Right lobe of liver (tissue), 6 donors: ENCODE results near the gene RANBP3. TPM values are rescaled to one million over a fixed set of nuclear protein-coding genes. Genes with fewer than 3 reads are reported as not detected.
"Not testable (repeated sequence)": the region's sequence is repeated elsewhere in the genome, so short reads cannot be mapped to it uniquely, and the experiment has no call there.

Experiments used
- ATAC-seq, 4 donors: fragments of 200-7000 bp; cut with Tn5 transposase; one replicate each; pipeline ENCODE4 v1.9.1; 2020; ENCODE audit warnings: mild to moderate bottlenecking in 4 of 4, moderate library complexity in 4 of 4
- DNase-seq, 3 donors: peaks; one replicate each; pipeline ENCODE4 v3.0.0-alpha.2; 2020
- H3K27ac ChIP-seq, 3 donors: fragments of 200-600 bp; one replicate each; pipeline ENCODE4 v1.8.0; 2022
- H3K27me3 ChIP-seq, 2 donors: fragments of 200-600 bp; one replicate each; pipeline ENCODE4 v1.8.0; 2022
- H3K36me3 ChIP-seq, 4 donors: fragments of 200-600 bp; sonication (generic) in 1 of 4; one replicate each; pipeline versions ENCODE4 v1.5.1 to v1.8.0; 2017 to 2022; ENCODE audit warnings: control low read depth in 1 of 4
- H3K4me1 ChIP-seq, 4 donors: fragments of 200-600 bp; sonication (generic) in 1 of 4; one replicate each; pipeline versions ENCODE4 v1.5.1 to v1.8.0; 2017 to 2022; ENCODE audit warnings: control low read depth in 1 of 4
- H3K4me3 ChIP-seq, 3 donors: fragments of 200-600 bp; one replicate each; pipeline ENCODE4 v1.8.0; 2022
- H3K9me3 ChIP-seq, 4 donors: fragments of 200-600 bp; sonication (generic) in 1 of 4; one replicate each; pipeline versions ENCODE4 v1.5.1 to v1.8.0; 2017 to 2022; ENCODE audit warnings: control low read depth in 1 of 4
- CTCF ChIP-seq, 4 donors: fragments of 200-600 bp in 3 of 4; fragments of 450-650 bp in 1 of 4; IDR thresholded peaks; one replicate each; pipeline versions ENCODE4 v1.5.1 to v1.8.0; 2016 to 2022; ENCODE audit warnings: antibody characterized with exemption in 4 of 4, mild to moderate bottlenecking in 2 of 4
- POLR2A ChIP-seq: fragments of 450-650 bp; IDR thresholded peaks from one replicate; pipeline ENCODE4 v1.6.1; 2017; ENCODE audit warnings: antibody characterized with exemption, mild to moderate bottlenecking
- WGBS: methylation state at CpG from one replicate; pipeline ENCODE4 v1.1.6; 2018; ENCODE audit warnings: low coverage, low lambda C conversion rate; ENCODE audit not compliant: insufficient coverage; ENCODE audit errors: missing lambda C conversion rate; 5-methylcytosine and 5-hydroxymethylcytosine counted together
- intact Hi-C, 2 donors: fragments of 100-400 bp; cut with DNase I; formaldehyde crosslinking; loops; one replicate each; pipeline versions ENCODE4 v1.11.2 to v1.14.1; 2022
- long read RNA-seq: library from polyadenylated mRNA; unstranded; transcript quantifications from one replicate; pipeline ENCODE4 v2.0.0, GENCODE V29; 2019
- total RNA-seq, 6 experiments: library from RNA; depleted of rRNA in 2 of 6; stranded (reverse); fragments of >200 nt in 2 of 6; fragmentation: NEBNext Ultra II Directional in 3 of 6; extraction: Animal tissue kit (Norgen Biotek cat#: 25700) in 3 of 6; gene quantifications; one replicate each; pipeline versions ENCODE4 v1.1.0 to v1.2.4, GENCODE V29; 2016 to 2023
- donor health status: DM: no; HTN: yes; CAD: no.
- donor health status: DM: no; HTN: no; CAD: no.
- donor health status: DM: no; HTN: no; CAD: no.
- donor health status: DM: no; HTN: yes; CAD: no.
- donor health status: DM: no; HTN: yes; CAD: no.

RANBP3 gene, protein sequence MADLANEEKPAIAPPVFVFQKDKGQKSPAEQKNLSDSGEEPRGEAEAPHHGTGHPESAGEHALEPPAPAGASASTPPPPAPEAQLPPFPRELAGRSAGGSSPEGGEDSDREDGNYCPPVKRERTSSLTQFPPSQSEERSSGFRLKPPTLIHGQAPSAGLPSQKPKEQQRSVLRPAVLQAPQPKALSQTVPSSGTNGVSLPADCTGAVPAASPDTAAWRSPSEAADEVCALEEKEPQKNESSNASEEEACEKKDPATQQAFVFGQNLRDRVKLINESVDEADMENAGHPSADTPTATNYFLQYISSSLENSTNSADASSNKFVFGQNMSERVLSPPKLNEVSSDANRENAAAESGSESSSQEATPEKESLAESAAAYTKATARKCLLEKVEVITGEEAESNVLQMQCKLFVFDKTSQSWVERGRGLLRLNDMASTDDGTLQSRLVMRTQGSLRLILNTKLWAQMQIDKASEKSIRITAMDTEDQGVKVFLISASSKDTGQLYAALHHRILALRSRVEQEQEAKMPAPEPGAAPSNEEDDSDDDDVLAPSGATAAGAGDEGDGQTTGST
- 10 to 100 TPM; 21.7 to 49.5 (median 24.5) TPM for total RNA-seq
- long read RNA-seq, partial matches to known transcripts = 0 of 4 reads
- long read RNA-seq, other reads (novel, unspliced or antisense) = 2 of 4 reads

DNA sequence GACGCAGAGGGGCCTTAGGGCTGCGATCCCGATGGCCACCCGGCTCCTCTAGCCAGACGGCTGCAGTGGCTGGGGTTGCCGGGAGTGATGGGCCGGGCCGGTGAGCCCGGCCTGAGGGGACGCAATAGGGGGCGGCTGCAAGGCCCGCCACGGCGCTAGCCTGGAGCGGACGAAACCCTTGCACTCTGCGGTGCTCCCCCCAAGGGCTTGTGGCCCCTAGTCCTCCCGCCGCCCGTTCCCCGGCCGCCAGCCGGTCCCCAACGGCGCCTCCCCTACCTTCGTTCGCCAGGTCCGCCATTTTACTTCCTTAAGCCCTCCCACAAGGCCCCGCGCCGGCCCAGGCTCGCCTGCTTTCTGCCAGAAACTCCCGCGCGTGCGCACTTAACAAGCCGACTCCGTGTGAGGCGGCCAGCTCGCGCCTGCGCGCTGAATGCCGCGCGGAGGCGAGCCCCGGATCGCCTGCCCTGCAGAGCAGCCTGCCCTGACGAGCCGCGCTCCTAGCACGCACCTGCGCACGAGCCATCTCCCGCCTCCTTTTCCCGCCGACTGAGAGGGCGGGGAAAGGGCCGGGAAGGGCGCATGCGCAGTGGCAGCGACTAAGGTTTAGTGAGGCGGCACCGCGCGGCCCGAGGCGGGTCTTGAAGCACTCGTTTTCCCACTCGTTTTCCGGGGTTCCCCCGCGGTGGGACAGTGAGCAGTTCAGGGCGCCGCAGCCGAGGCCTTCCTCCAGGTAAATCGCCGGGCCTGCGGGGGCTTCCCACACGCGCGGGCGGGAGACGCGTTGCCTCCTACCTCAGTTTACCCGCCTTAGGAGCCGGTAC lies at the start of gene RANBP3:
Gene RANBP3 (minus strand): TSS at position 356 of the 821 bp plus-strand sequence. CDS start 58 bp downstream, at position 298.
- H3K36me3 ChIP-seq = no peaks in the 10 kb centered on the region
- peak within 1 kb of the TSS; percentile 78 to 85 (median 84) for H3K27ac ChIP-seq
- ATAC-seq (peak; percentile 89 to 93 (median 92)), DNase-seq (peak; percentile 99 to 100 (median 100))
- intact Hi-C loops = no loop called here
- H3K4me1 ChIP-seq = peaks cover 0 to 46% (median 10%) of the 10 kb centered on the region in 4 donors
- TF ChIP-seq POLR2A (peak; percentile 75), CTCF (IDR thresholded peaks at IDR 0.05) (no peak)
- peak within 1 kb of the TSS; percentile 78 to 92 (median 89) for H3K4me3 ChIP-seq
- no peaks in the 10 kb centered on the region for H3K27me3 ChIP-seq
- 2% methylated on average over 9 of the region's 88 CpGs for WGBS
- no peaks in the 10 kb centered on the region for H3K9me3 ChIP-seq

GRCh38 chr19:6026390-6027227 lies 48.7 kb upstream of the RANBP3 start:
- Histone ChIP-seq H3K27me3 (no peaks in the 10 kb centered on the region), H3K9me3 (no peaks in the 10 kb centered on the region), H3K36me3 (no peaks in the 10 kb centered on the region), H3K27ac (no peak overlapping the region), H3K4me1 (peaks cover 0 to 11% (median 3%) of the 10 kb centered on the region in 4 donors), H3K4me3 (no peak overlapping the region)
- intact Hi-C loops = no loop called here
- TF ChIP-seq POLR2A = no peak
- no peak for TF ChIP-seq CTCF (IDR thresholded peaks at IDR 0.05)
- 91% methylated on average over 18 of the region's 30 CpGs for WGBS
- ATAC-seq = no peak
- DNase-seq = peak in 1 of 3 donors; percentile 22

GRCh38 chr19:6024756-6025155 lies 46.8 kb upstream of the RANBP3 start:
- intact Hi-C loops = loop anchor here (5.0 kb wide), 1 partner anchor 37 kb away; no protein-coding TSS in a partner anchor

DNA sequence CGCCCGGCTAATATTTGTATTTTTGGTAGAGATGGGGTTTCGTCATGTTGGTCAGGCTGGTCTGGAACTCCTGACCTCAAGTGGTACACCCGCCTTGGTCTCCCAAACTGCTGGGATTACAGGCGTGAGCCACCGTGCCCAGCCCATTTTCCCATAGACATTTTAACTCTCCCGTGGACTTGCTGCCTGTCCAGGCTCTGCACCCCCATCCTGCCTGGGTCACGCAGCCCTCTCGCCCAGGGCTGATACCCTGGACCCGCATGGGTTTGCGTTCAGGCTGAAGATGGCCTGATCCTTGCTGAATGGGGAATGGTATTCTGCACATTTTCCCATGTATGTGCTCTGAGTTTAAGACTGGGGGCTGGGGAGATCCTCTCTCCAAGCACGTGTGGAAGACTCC lies 46.0 kb upstream of the RANBP3 start:
- Histone ChIP-seq H3K36me3 (no peaks in the 10 kb centered on the region), H3K27ac (no peak overlapping the region), H3K4me3 (no peak overlapping the region), H3K27me3 (no peaks in the 10 kb centered on the region), H3K9me3 (no peaks in the 10 kb centered on the region), H3K4me1 (peaks cover 0 to 27% (median 8%) of the 10 kb centered on the region in 4 donors)
- DNase-seq (no peak), ATAC-seq (no peak)
- no peak for TF ChIP-seq POLR2A
- TF ChIP-seq CTCF (IDR thresholded peaks at IDR 0.05) = no peak
- intact Hi-C loops = loop anchor here (5.0 kb wide), 1 partner anchor 37 kb away; no protein-coding TSS in a partner anchor
- WGBS = 79% methylated on average over 9 of the region's 12 CpGs

More at GRCh38 chr19:6024756-6025155, 46.8 kb upstream of the RANBP3 start:
- not testable (repeated sequence) for H3K27me3 ChIP-seq, ATAC-seq, DNase-seq, H3K27ac ChIP-seq, H3K4me3 ChIP-seq, H3K9me3 ChIP-seq, H3K36me3 ChIP-seq
- peaks cover 0 to 27% (median 8%) of the 10 kb centered on the region in 4 donors for H3K4me1 ChIP-seq
- WGBS = 94% methylated on average over 23 of the region's 27 CpGs
